A549 (cell line): Measurements from ENCODE around the gene KCNJ6. TPM values are rescaled to one million over a fixed set of nuclear protein-coding genes. Genes with fewer than 3 reads are reported as not detected.

Experiments used
- ATAC-seq, 2 experiments: fragments of 200-7000 bp in 1 of 2; fragments of >200 bp in 1 of 2; cut with Nextera tagmentation in 1 of 2; cut with Tn5 transposase in 1 of 2; 3 replicates each; pipeline versions ENCODE4 v1.8.0 to v1.9.1; 2018 to 2020; ENCODE audit warnings: mild to moderate bottlenecking in 1 of 2, moderate library complexity in 1 of 2
- CTCF ChIA-PET: fragments of 300-600 bp; sonication (Branson Sonifier 250); formaldehyde crosslinking; extraction: SDS; loops from one replicate; lab custom pipeline; 2021; ENCODE audit warnings: antibody characterized with exemption, inconsistent platforms; lab: Yijun Ruan, JAX
- POLR2A ChIA-PET: fragments of 350-600 bp; formaldehyde crosslinking; extraction: SDS; loops from one replicate; lab custom pipeline; 2021; ENCODE audit warnings: antibody characterized with exemption, inconsistent platforms; lab: Yijun Ruan, JAX
- DNase-seq, 2 experiments: peaks; one replicate each; pipeline versions ENCODE4 v3.0.0 to v3.0.0-alpha.2; 2011 to 2016; ENCODE audit warnings: low read depth in 1 of 2, low spot score in 1 of 2
- FAIRE-seq: peaks from 2 replicates; lab custom pipeline; 2011; peaks lifted over from hg19 to GRCh38; lab: Jason Lieb, UNC
- H3K27ac ChIP-seq, 2 experiments: fragments of >200 bp; sonication (Bioruptor Twin); formaldehyde crosslinking; 3 replicates each; pipeline ENCODE4 v1.5.1; 2016 to 2017
- H3K4me1 ChIP-seq: fragments of >200 bp; sonication (Bioruptor Twin); formaldehyde crosslinking; 3 replicates; pipeline ENCODE4 v1.6.1; 2016
- H3K4me2 ChIP-seq: fragments of >200 bp; sonication (Bioruptor Twin); formaldehyde crosslinking; 3 replicates; pipeline ENCODE4 v1.6.1; 2016
- H3K4me3 ChIP-seq: fragments of >200 bp; sonication (Bioruptor Twin); formaldehyde crosslinking; 3 replicates; pipeline ENCODE4 v1.5.1; 2016
- H3K9me3 ChIP-seq: fragments of >200 bp; sonication (Bioruptor Twin); formaldehyde crosslinking; 3 replicates; pipeline ENCODE4 v1.6.1; 2016
- CEBPB ChIP-seq, 2 experiments: fragments of >200 bp in 1 of 2; sonication (Bioruptor Twin) in 1 of 2; formaldehyde crosslinking in 1 of 2; IDR thresholded peaks; 2 replicates each; pipeline ENCODE4 v1.6.1; 2012 to 2016
- CHD2 ChIP-seq: fragments of 150-350 bp; IDR thresholded peaks from 2 replicates; pipeline ENCODE4 v1.6.1; 2014; ENCODE audit warnings: low read length; ENCODE audit not compliant: partially characterized antibody
- EP300 ChIP-seq, 2 experiments: fragments of >200 bp; sonication (Bioruptor Twin); formaldehyde crosslinking; IDR thresholded peaks; 2 replicates in 1 of 2; 3 replicates in 1 of 2; pipeline ENCODE4 v1.6.1; 2016 to 2017
- ESRRA ChIP-seq: fragments of 150-350 bp; IDR thresholded peaks from 2 replicates; pipeline ENCODE4 v1.6.1; 2014; ENCODE audit warnings: mild to moderate bottlenecking, low read length, borderline replicate concordance
- HOXB5 ChIP-seq: fragments of 250-450 bp; sonication (Bioruptor Pico); IDR thresholded peaks from 2 replicates; pipeline ENCODE4 v1.5.0; 2020; ENCODE audit warnings: mild to moderate bottlenecking, moderate library complexity
- JUN ChIP-seq, 2 experiments: fragments of >200 bp; sonication (Bioruptor Twin); formaldehyde crosslinking; IDR thresholded peaks; 2 replicates in 1 of 2; 3 replicates in 1 of 2; pipeline ENCODE4 v1.6.1; 2016 to 2017
- KDM5A ChIP-seq: fragments of 200-600 bp; sonication (generic); IDR thresholded peaks from 2 replicates; pipeline ENCODE4 v1.6.1; 2016; ENCODE audit warnings: antibody characterized with exemption, mild to moderate bottlenecking
- MAZ ChIP-seq: fragments of 150-350 bp; IDR thresholded peaks from 2 replicates; pipeline ENCODE4 v1.6.1; 2014; ENCODE audit warnings: antibody characterized with exemption, low read depth, low read length, borderline replicate concordance
- PHF8 ChIP-seq: fragments of 200-600 bp; sonication (generic); IDR thresholded peaks from 2 replicates; pipeline ENCODE4 v1.6.1; 2016; ENCODE audit warnings: low read depth, mild to moderate bottlenecking, antibody characterized with exemption, moderate library complexity, borderline replicate concordance
- POLR2AphosphoS2 ChIP-seq: conservative IDR thresholded peaks from 2 replicates; pipeline ENCODE4 v1.6.1; 2012; ENCODE audit warnings: low read length, improper control_type of control experiment, inconsistent platforms
- RAD21 ChIP-seq, 2 experiments: fragments of >200 bp in 1 of 2; sonication (Bioruptor Twin) in 1 of 2; formaldehyde crosslinking in 1 of 2; IDR thresholded peaks in 1 of 2; conservative IDR thresholded peaks in 1 of 2; 2 replicates in 1 of 2; 3 replicates in 1 of 2; pipeline ENCODE4 v1.6.1; 2012 to 2018; ENCODE audit warnings: inconsistent platforms in 1 of 2
- RARB ChIP-seq: fragments of 250-450 bp; sonication (Bioruptor Pico); IDR thresholded peaks from 2 replicates; pipeline ENCODE4 v1.8.0; 2021; ENCODE audit warnings: mild to moderate bottlenecking, moderate library complexity
- RCOR1 ChIP-seq: fragments of 150-350 bp; IDR thresholded peaks from 2 replicates; pipeline ENCODE4 v1.6.1; 2014; ENCODE audit warnings: antibody characterized with exemption, low read length, low read depth
- SREBF2 ChIP-seq: fragments of 450-650 bp; IDR thresholded peaks from 2 replicates; pipeline ENCODE4 v1.6.1; 2014; ENCODE audit warnings: mild to moderate bottlenecking, moderate library complexity
- ZC3H11A ChIP-seq: fragments of 450-650 bp; IDR thresholded peaks from 2 replicates; pipeline ENCODE4 v1.6.1; 2014; ENCODE audit warnings: antibody characterized with exemption, mild to moderate bottlenecking
- ZNF302 ChIP-seq: fragments of 250-450 bp; sonication (Bioruptor Pico); IDR thresholded peaks from 2 replicates; pipeline ENCODE4 v1.9.0; 2021; ENCODE audit warnings: inconsistent platforms, mild to moderate bottlenecking, moderate library complexity
- ZSCAN20 ChIP-seq: fragments of 250-450 bp; sonication (Bioruptor Pico); IDR thresholded peaks from 2 replicates; pipeline ENCODE4 v1.8.0; 2022; ENCODE audit warnings: mild to moderate bottlenecking, moderate library complexity
- WGBS: methylation state at CpG from one replicate; pipeline ENCODE4 v1.1.6; 2017; ENCODE audit errors: missing lambda C conversion rate; 5-methylcytosine and 5-hydroxymethylcytosine counted together
- polyA plus RNA-seq, 4 experiments: library from polyadenylated mRNA; depleted of rRNA in 3 of 4; stranded (reverse); fragments of >200 nt; fragmentation: RNase III in 1 of 4; extraction: RNeasy Plus Mini Kit Qiagen cat#74134 plus additional on column Dnase treatment in 1 of 4; gene quantifications; 2 replicates in 3 of 4; 3 replicates in 1 of 4; pipeline ENCODE4 v1.2.3, GENCODE V29; 2011 to 2017
- TF ChIP-seq, protein P1 (sequence below): fragments of 250-450 bp; sonication (Bioruptor Pico); IDR thresholded peaks from 2 replicates; pipeline ENCODE4 v1.5.0; 2021; ENCODE audit warnings: mild to moderate bottlenecking, moderate library complexity, borderline replicate concordance
- TF ChIP-seq, protein P2 (sequence below): fragments of >200 bp; sonication (Bioruptor Twin); formaldehyde crosslinking; IDR thresholded peaks from 2 replicates; pipeline ENCODE4 v1.6.1; 2016
- TF ChIP-seq, protein P3 (sequence below): fragments of 150-350 bp; IDR thresholded peaks from 2 replicates; pipeline ENCODE4 v1.6.1; 2014; ENCODE audit warnings: low read depth, mild to moderate bottlenecking, low read length
- TF ChIP-seq, protein P4 (sequence below): fragments of 200-600 bp; sonication (generic); IDR thresholded peaks from 2 replicates; pipeline ENCODE4 v1.6.1; 2016; ENCODE audit warnings: antibody characterized with exemption, mild to moderate bottlenecking, moderate library complexity

The KCNJ6 gene
- polyA plus RNA-seq, 2 of the 4 experiments (the other 2 are of a cell fraction): 0.68 to 1.4 TPM

DNA sequence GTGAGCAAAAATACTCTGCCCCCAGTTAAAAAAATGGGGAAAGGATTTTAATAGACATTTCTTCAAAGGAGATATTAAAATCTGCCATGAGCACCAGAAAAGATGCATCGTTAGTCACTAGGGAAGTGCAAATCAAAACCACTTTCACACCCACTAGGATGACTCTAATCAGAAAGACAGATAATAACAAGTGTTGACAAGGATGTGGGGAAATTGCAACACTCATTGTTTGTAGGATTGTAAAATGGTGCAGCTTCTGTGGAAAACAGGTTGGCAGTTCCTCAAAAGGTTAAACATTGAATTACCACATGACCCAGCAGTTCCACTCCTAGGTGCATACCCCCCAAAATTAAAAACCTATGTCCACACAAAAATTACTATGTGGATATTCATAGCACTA is 112.3 kb downstream of the KCNJ6 start:
- H3K9me3 ChIP-seq: no peaks in the 10 kb centered on the region
- FAIRE-seq: no peak
- POLR2A ChIA-PET: no interaction called here
- no peak for ATAC-seq
- TF ChIP-seq KDM5A (no peak), EP300 (IDR thresholded peaks at IDR 0.05) (no peak), CEBPB (IDR thresholded peaks at IDR 0.05) (no peak), JUN (IDR thresholded peaks at IDR 0.05) (no peak)
- TF ChIP-seq, all 56 proteins: peak for 0
- Histone ChIP-seq H3K4me2 (no peak overlapping the region), H3K27ac (no peak overlapping the region), H3K4me1 (no peaks in the 10 kb centered on the region), H3K4me3 (no peak overlapping the region)
- CTCF ChIA-PET: interaction anchor here (0.9 kb wide), 1 partner anchor 22 kb away, joined by 3 read pairs; no protein-coding TSS in a partner anchor
- 48% methylated on average over 1 of the region's 1 CpG for WGBS
- DNase-seq: no peak

DNA sequence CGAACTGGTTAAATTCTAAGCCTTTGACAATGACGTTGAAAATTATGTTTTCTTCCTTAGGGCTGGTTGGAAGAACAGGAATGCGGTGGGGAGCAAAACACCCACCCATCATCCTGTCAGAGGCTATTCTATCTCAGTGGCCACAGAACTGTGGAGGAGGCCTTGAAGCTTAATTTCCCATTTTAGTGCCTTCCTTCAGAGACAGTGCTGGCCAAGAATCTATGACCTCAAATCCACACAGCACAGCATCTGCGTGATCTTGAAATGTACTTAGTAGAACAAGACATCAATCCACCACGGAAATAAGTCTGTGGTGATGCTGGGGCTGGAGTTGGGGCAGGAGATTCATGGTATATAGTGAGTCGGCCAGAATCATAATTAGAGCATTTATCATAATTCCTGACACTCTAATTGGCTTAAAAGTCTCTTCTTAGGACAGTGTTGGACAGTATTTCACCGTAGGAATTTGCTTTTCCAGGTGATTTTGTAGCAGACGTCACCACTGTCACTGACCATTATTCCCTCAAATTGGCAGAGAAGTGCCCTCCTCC is 113.1 kb downstream of the KCNJ6 start:
- POLR2A ChIA-PET: no interaction called here
- Histone ChIP-seq H3K4me1 (no peaks in the 10 kb centered on the region), H3K4me2 (no peak overlapping the region), H3K4me3 (no peak overlapping the region), H3K27ac (no peak overlapping the region), H3K9me3 (no peaks in the 10 kb centered on the region)
- CTCF ChIA-PET: interaction anchor here (0.9 kb wide), 1 partner anchor 23 kb away, joined by 3 read pairs; no protein-coding TSS in a partner anchor
- FAIRE-seq: no peak
- no peak for ATAC-seq
- 63% methylated on average over 8 of the region's 8 CpGs for WGBS
- no peak for DNase-seq
- TF ChIP-seq SREBF2 (no peak), CHD2 (no peak), CEBPB (IDR thresholded peaks at IDR 0.05) (no peak), ESRRA (no peak), MAZ (no peak), ZSCAN20 (CRISPR knock-in tag) (no peak), POLR2AphosphoS2 (no peak), RARB (CRISPR knock-in tag) (no peak), ZNF302 (CRISPR knock-in tag) (no peak), RCOR1 (no peak), JUN (IDR thresholded peaks at IDR 0.05) (no peak), RAD21 (conservative IDR thresholded peaks at IDR 0.05 in 1 of 2, IDR thresholded peaks at IDR 0.05 in 1 of 2) (no peak), ZC3H11A (no peak), HOXB5 (CRISPR knock-in tag) (no peak), PHF8 (no peak)
- TF ChIP-seq, protein P1, sequence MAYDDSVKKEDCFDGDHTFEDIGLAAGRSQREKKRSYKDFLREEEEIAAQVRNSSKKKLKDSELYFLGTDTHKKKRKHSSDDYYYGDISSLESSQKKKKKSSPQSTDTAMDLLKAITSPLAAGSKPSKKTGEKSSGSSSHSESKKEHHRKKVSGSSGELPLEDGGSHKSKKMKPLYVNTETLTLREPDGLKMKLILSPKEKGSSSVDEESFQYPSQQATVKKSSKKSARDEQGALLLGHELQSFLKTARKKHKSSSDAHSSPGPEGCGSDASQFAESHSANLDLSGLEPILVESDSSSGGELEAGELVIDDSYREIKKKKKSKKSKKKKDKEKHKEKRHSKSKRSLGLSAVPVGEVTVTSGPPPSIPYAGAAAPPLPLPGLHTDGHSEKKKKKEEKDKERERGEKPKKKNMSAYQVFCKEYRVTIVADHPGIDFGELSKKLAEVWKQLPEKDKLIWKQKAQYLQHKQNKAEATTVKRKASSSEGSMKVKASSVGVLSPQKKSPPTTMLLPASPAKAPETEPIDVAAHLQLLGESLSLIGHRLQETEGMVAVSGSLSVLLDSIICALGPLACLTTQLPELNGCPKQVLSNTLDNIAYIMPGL (CRISPR knock-in tag): no peak
- TF ChIP-seq, protein P2, sequence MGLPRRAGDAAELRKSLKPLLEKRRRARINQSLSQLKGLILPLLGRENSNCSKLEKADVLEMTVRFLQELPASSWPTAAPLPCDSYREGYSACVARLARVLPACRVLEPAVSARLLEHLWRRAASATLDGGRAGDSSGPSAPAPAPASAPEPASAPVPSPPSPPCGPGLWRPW: no peak
- TF ChIP-seq, protein P3, sequence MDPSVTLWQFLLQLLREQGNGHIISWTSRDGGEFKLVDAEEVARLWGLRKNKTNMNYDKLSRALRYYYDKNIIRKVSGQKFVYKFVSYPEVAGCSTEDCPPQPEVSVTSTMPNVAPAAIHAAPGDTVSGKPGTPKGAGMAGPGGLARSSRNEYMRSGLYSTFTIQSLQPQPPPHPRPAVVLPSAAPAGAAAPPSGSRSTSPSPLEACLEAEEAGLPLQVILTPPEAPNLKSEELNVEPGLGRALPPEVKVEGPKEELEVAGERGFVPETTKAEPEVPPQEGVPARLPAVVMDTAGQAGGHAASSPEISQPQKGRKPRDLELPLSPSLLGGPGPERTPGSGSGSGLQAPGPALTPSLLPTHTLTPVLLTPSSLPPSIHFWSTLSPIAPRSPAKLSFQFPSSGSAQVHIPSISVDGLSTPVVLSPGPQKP: no peak
- TF ChIP-seq, protein P4, sequence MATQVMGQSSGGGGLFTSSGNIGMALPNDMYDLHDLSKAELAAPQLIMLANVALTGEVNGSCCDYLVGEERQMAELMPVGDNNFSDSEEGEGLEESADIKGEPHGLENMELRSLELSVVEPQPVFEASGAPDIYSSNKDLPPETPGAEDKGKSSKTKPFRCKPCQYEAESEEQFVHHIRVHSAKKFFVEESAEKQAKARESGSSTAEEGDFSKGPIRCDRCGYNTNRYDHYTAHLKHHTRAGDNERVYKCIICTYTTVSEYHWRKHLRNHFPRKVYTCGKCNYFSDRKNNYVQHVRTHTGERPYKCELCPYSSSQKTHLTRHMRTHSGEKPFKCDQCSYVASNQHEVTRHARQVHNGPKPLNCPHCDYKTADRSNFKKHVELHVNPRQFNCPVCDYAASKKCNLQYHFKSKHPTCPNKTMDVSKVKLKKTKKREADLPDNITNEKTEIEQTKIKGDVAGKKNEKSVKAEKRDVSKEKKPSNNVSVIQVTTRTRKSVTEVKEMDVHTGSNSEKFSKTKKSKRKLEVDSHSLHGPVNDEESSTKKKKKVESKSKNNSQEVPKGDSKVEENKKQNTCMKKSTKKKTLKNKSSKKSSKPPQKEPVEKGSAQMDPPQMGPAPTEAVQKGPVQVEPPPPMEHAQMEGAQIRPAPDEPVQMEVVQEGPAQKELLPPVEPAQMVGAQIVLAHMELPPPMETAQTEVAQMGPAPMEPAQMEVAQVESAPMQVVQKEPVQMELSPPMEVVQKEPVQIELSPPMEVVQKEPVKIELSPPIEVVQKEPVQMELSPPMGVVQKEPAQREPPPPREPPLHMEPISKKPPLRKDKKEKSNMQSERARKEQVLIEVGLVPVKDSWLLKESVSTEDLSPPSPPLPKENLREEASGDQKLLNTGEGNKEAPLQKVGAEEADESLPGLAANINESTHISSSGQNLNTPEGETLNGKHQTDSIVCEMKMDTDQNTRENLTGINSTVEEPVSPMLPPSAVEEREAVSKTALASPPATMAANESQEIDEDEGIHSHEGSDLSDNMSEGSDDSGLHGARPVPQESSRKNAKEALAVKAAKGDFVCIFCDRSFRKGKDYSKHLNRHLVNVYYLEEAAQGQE: no peak
